Measurements from ENCODE around the gene GPX2. TPM values are rescaled to one million over a fixed set of nuclear protein-coding genes. Genes with fewer than 3 reads are reported as not detected.

Gene GPX2
- total and polyA plus RNA-seq, 10 of the 15 experiments (the other 5 are each of a cell fraction or from before 2014, with no cell fraction given), result not detected

GRCh38 chr14:64891173-64891838, 51.2 kb downstream of the GPX2 start:
- intact Hi-C loops (cut with micrococcal nuclease; ENCODE audit: unreplicated experiment), result loop anchor here (1.0 to 5.0 kb wide), 3 partner anchors 68 to 219 kb away; no protein-coding TSS in a partner anchor
- no peak overlapping the region for H2AFZ ChIP-seq (ENCODE audit: control insufficient read depth, low read depth, low read length)

GRCh38 chr14:64889352-64889751, 53.2 kb downstream of the GPX2 start:
- H2AFZ ChIP-seq (ENCODE audit: control insufficient read depth, low read depth, low read length), result no peak overlapping the region
- ChIA-PET CTCF (interaction anchor here (0.6 to 5.8 kb wide), 8 partner anchors 9 to 253 kb away, joined by 3 to 111 read pairs (median 10); partner anchors contain the start of genes FNTB and SPTB), RAD21 (ENCODE audit: unreplicated experiment) (interaction anchor here (1.1 to 5.6 kb wide), 4 partner anchors 10 to 116 kb away, joined by 3 to 87 read pairs (median 10); no protein-coding TSS in a partner anchor), SMC1A (ENCODE audit: uncharacterized antibody, unreplicated experiment) (interaction anchor here (0.7 to 6.5 kb wide), 6 partner anchors 60 to 349 kb away, joined by 3 to 88 read pairs (median 11); partner anchors contain the start of genes FNTB and HSPA2), POLR2A (interaction anchor here (1.6 kb wide), 1 partner anchor 66 kb away, joined by 4 read pairs; no protein-coding TSS in a partner anchor)
- FAIRE-seq, result no peak
- BruUV-seq (replicated peaks), result no TSS peak
- intact Hi-C loops (cut with micrococcal nuclease; ENCODE audit: unreplicated experiment), result no loop called here
- H3K4me2 ChIP-seq (ENCODE audit: control insufficient read depth, insufficient read depth), result no peak overlapping the region
- no peaks in the 10 kb centered on the region for H3K36me3 ChIP-seq (ENCODE audit: control insufficient read depth in 2 of 2, insufficient read depth in 2 of 2, low read length in 1 of 2)
- DNase-seq (ENCODE audit: low read depth, low spot score), result no peak
- no peak overlapping the region for H3K4me3 ChIP-seq
- H3K79me2 ChIP-seq (ENCODE audit: control insufficient read depth, insufficient read depth, low read length), result no peaks in the 10 kb centered on the region
- no peak for TF ChIP-seq RELB (IDR thresholded peaks at IDR 0.05; ENCODE audit: low read depth)
- TF ChIP-seq CBX5 (IDR thresholded peaks at IDR 0.05; ENCODE audit: low read depth), result no peak
- no peak for TF ChIP-seq YBX1 (IDR thresholded peaks at IDR 0.05)
- TF ChIP-seq MEF2A (IDR thresholded peaks at IDR 0.05; ENCODE audit: insufficient read depth, low read depth, low read length), result no peak
- TF ChIP-seq IKZF1 (conservative IDR thresholded peaks at IDR 0.05), result no peak
- TF ChIP-seq MYC (IDR thresholded peaks at IDR 0.05; ENCODE audit: insufficient read depth, insufficient read length, insufficient replicate concordance, low read length, severe bottlenecking), result no peak
- no peak for TF ChIP-seq PAX8 (IDR thresholded peaks at IDR 0.05)
- TF ChIP-seq SKIL (IDR thresholded peaks at IDR 0.05; ENCODE audit: low read depth, poor library complexity, severe bottlenecking), result no peak
- H3K27ac ChIP-seq (ENCODE audit: control insufficient read depth, insufficient read depth), result no peak overlapping the region
- no peaks in the 10 kb centered on the region for H3K9me3 ChIP-seq (replicated peaks; ENCODE audit: control insufficient read depth, insufficient read depth, low read length)
- no peak overlapping the region for H3K9ac ChIP-seq (ENCODE audit: control insufficient read depth, insufficient read depth, low read length)
- in situ Hi-C loops (cut with MboI), result loop anchor here (5.0 to 25.0 kb wide), 2 partner anchors 67 to 527 kb away; no protein-coding TSS in a partner anchor
- peaks cover 0 to 4% of the 10 kb centered on the region in 2 experiments; a peak in 1 of 4 replicates for H3K27me3 ChIP-seq (replicated peaks in 1 of 2; ENCODE audit: control insufficient read depth in 2 of 2, insufficient read depth in 2 of 2, low read length in 1 of 2)
- WGBS (ENCODE audit: insufficient coverage, insufficient replicate concordance, low lambda C conversion rate, missing lambda C conversion rate), result 49% methylated on average over 6 of the region's 6 CpGs
- ATAC-seq, result no peak
- no peaks in the 10 kb centered on the region for H3K4me1 ChIP-seq (ENCODE audit: control insufficient read depth, insufficient read depth, low read length)
- H4K20me1 ChIP-seq (ENCODE audit: control insufficient read depth, insufficient read depth), result no peaks in the 10 kb centered on the region

More at GRCh38 chr14:64891173-64891838, 51.2 kb downstream of the GPX2 start:
- H3K4me2 ChIP-seq (ENCODE audit: control insufficient read depth, insufficient read depth), result no peak overlapping the region
- no peak overlapping the region for H3K9ac ChIP-seq (ENCODE audit: control insufficient read depth, insufficient read depth, low read length)
- FAIRE-seq, result no peak
- CTCF ChIA-PET, result interaction anchor here (0.8 to 5.8 kb wide), 48 partner anchors 9 to 588 kb away, joined by 3 to 111 read pairs (median 8); partner anchors contain the start of genes CHURC1 and SPTB
- H3K27me3 ChIP-seq (replicated peaks in 1 of 2; ENCODE audit: control insufficient read depth in 2 of 2, insufficient read depth in 2 of 2, low read length in 1 of 2), result 0 out of 4 replicates have a peak, but pooled peaks cover 0 to 4% of the 10 kb centered on the region in 2 experiments
- SMC1A ChIA-PET (ENCODE audit: uncharacterized antibody, unreplicated experiment), result interaction anchor here (0.7 to 6.5 kb wide), 32 partner anchors 9 to 547 kb away, joined by 3 to 88 read pairs (median 5); partner anchors contain the start of genes CHURC1 and FNTB
- RAD21 ChIA-PET (ENCODE audit: unreplicated experiment), result interaction anchor here (0.7 to 5.6 kb wide), 32 partner anchors 10 to 382 kb away, joined by 3 to 87 read pairs (median 4); partner anchors contain the start of genes CHURC1, FNTB and SPTB
- no peaks in the 10 kb centered on the region for H4K20me1 ChIP-seq (ENCODE audit: control insufficient read depth, insufficient read depth)
- no peaks in the 10 kb centered on the region for H3K9me3 ChIP-seq (replicated peaks; ENCODE audit: control insufficient read depth, insufficient read depth, low read length)
- TF ChIP-seq RAD21 (IDR thresholded peaks at IDR 0.05; ENCODE audit: insufficient read depth, low read depth, low read length) (no peak), BRCA1 (IDR thresholded peaks at IDR 0.05; ENCODE audit: low read depth, low read length) (no peak), TAF1 (IDR thresholded peaks at IDR 0.05; ENCODE audit: borderline replicate concordance, low read depth, low read length) (no peak), NFIC (IDR thresholded peaks at IDR 0.05; ENCODE audit: low read depth, low read length) (no peak)
- no peak for DNase-seq (ENCODE audit: low read depth, low spot score)
- no peak for ATAC-seq
- in situ Hi-C loops (cut with MboI), result loop anchor here (25.0 kb wide), 1 partner anchor 529 kb away; no protein-coding TSS in a partner anchor
- 76% methylated on average over 4 of the region's 4 CpGs for WGBS (ENCODE audit: insufficient coverage, insufficient replicate concordance, low lambda C conversion rate, missing lambda C conversion rate)
- no peaks in the 10 kb centered on the region for H3K79me2 ChIP-seq (ENCODE audit: control insufficient read depth, insufficient read depth, low read length)
- no peaks in the 10 kb centered on the region for H3K4me1 ChIP-seq (ENCODE audit: control insufficient read depth, insufficient read depth, low read length)
- no TSS peak for BruUV-seq (replicated peaks)
- no peaks in the 10 kb centered on the region for H3K36me3 ChIP-seq (ENCODE audit: control insufficient read depth in 2 of 2, insufficient read depth in 2 of 2, low read length in 1 of 2)
- H3K27ac ChIP-seq (ENCODE audit: control insufficient read depth, insufficient read depth), result no peak overlapping the region
- H3K4me3 ChIP-seq, result no peak overlapping the region
- POLR2A ChIA-PET, result no interaction called here

Data from GM12878 (cell line).